Sigmoid colon (tissue), 4 donors: Measurements from ENCODE around the gene NISCH.

Experiments
- POLR2A ChIP-seq, 2 donors: fragments of 450-650 bp; IDR thresholded peaks; one replicate each; pipeline ENCODE4 v1.6.1; 2016; ENCODE audit warnings: antibody characterized with exemption in 2 of 2, mild to moderate bottlenecking in 2 of 2, moderate library complexity in 2 of 2
- POLR2AphosphoS5 ChIP-seq, 4 donors: sonication (generic); formaldehyde crosslinking; IDR thresholded peaks; one replicate each; pipeline ENCODE4 v1.6.1; 2017; ENCODE audit warnings: antibody characterized with exemption in 4 of 4
- TF ChIP-seq, protein P1 (sequence below), 4 experiments: fragments of 450-650 bp in 3 of 4; fragments of 200-600 bp in 1 of 4; IDR thresholded peaks; one replicate each; pipeline ENCODE4 v1.5.1; 2016 to 2019; ENCODE audit warnings: antibody characterized with exemption in 4 of 4, mild to moderate bottlenecking in 3 of 4, moderate library complexity in 2 of 4

DNA sequence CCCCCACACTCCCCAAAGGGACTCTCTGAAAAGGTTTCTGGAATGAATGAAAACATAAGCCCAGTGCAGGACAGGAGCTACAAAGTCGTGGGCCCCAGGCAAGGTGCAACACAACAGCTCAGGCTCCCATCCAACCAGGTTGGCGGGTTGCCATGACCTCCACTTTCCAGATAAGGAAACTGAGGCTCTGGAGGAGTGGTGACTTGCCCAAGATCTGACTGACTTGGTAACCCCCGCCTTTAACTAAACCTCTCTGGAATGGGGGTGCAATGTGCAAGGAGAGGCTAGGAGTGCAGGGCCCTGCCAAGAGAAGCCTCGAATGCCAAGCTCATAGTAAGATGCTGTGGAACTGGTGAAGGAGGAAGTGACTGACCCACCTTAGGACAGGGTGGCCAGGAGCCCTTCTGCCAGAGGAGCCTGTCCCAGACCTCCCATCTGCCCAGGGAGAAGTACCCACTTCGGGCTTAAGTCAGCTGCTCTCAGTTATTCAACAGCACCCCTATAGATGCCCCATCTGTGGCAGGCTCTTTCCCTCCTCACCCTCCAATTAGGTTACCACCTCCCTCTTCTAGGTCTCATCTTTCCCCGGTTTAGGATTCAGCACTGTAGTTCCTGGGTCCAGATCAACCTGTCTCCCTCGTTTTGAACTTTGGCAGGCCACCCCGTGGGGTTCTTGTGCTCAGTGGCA, 1.0 kb upstream of the NISCH start:
- TF ChIP-seq, protein P1, sequence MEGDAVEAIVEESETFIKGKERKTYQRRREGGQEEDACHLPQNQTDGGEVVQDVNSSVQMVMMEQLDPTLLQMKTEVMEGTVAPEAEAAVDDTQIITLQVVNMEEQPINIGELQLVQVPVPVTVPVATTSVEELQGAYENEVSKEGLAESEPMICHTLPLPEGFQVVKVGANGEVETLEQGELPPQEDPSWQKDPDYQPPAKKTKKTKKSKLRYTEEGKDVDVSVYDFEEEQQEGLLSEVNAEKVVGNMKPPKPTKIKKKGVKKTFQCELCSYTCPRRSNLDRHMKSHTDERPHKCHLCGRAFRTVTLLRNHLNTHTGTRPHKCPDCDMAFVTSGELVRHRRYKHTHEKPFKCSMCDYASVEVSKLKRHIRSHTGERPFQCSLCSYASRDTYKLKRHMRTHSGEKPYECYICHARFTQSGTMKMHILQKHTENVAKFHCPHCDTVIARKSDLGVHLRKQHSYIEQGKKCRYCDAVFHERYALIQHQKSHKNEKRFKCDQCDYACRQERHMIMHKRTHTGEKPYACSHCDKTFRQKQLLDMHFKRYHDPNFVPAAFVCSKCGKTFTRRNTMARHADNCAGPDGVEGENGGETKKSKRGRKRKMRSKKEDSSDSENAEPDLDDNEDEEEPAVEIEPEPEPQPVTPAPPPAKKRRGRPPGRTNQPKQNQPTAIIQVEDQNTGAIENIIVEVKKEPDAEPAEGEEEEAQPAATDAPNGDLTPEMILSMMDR (IDR thresholded peaks at IDR 0.05), result no peak
- no peak for TF ChIP-seq POLR2A (IDR thresholded peaks at IDR 0.05)
- no peak for TF ChIP-seq POLR2AphosphoS5 (IDR thresholded peaks at IDR 0.05)
